Left lobe of liver (tissue), 2 donors: Measurements from ENCODE around the gene URM1. TPM values are rescaled to one million over a fixed set of nuclear protein-coding genes. Genes with fewer than 3 reads are reported as not detected.

Experiments
- ATAC-seq: fragments of 200-7000 bp; cut with Tn5 transposase; one replicate; pipeline ENCODE4 v1.9.1; 2020; ENCODE audit warnings: mild to moderate bottlenecking, moderate library complexity
- DNase-seq: peaks from one replicate; pipeline ENCODE4 v3.0.0-alpha.2; 2020; ENCODE audit warnings: low spot score
- total RNA-seq: library from RNA; stranded (reverse); gene quantifications from one replicate; pipeline ENCODE4 v1.2.1, GENCODE V29; 2021
- donor health status: DM: no; HTN: no; CAD: no; lungs with moderate emphysema.
- donor health status: DM: no; HTN: yes; CAD: no.

The URM1 gene
- total RNA-seq, 1 donor from 2014 or later = 24.6 TPM

DNA sequence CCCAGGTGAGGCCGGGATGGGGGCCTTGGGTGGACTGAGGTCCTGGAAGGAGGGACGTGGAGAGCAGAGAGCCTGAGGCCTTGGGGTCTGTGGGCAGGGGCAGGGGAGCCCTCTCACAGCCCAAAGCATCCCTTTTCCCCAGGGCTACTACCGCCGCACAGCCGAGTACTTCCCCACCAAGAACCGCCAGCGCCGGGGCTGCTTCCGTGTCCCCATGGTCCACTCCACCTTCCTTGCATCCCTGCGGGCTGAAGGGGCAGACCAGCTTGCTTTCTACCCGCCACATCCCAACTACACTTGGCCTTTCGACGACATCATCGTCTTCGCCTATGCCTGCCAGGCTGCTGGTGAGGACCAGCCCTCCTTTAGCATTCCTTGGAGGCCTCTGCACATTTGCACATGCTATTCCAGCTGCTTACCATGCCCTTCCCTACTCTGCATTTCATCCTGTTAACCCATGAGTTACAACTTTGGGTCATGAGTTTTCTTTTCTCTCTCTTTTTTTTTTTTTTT lies 53.1 kb downstream of the URM1 start:
- DNase-seq (no peak), ATAC-seq (no peak)

DNA sequence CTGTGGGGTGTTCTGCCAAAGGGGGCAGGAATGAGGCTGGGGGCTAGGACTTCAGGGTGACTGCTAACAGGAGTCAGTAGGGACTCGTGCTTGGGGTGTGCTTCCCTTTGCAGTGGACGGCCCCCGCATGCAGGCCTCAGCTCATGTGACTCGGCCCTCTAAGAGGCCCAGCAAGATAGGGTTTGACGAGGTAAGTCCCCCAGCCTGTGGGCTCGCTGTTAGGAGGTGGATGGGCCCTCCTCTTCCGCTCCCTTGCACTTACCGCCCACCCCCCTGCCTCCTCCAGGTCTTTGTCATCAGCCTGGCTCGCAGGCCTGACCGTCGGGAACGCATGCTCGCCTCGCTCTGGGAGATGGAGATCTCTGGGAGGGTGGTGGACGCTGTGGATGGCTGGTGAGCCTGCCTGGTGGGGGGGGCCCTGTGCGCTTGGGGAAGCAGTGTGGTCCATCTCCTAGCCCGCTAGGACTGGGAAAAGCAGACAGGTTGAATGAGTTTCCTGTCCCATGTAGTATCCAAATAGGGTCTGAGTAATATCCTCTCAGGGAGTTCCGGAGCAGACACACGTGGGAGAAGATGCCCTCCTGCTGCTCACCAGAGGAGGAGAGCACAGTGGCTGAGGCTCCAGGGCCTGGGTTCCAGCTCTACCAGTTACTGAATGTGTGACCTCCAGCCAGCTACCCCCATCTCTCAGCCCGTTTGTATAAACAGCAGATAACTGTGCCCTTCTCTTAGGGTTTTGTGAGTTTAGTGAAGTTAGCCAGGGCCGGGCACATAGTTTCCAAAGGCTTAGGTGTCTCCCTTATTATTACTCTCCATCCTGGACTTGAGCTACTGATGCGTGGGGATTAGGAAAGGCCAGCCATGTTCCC lies 57.7 kb downstream of the URM1 start:
- ATAC-seq (no peak), DNase-seq (no peak)

DNA sequence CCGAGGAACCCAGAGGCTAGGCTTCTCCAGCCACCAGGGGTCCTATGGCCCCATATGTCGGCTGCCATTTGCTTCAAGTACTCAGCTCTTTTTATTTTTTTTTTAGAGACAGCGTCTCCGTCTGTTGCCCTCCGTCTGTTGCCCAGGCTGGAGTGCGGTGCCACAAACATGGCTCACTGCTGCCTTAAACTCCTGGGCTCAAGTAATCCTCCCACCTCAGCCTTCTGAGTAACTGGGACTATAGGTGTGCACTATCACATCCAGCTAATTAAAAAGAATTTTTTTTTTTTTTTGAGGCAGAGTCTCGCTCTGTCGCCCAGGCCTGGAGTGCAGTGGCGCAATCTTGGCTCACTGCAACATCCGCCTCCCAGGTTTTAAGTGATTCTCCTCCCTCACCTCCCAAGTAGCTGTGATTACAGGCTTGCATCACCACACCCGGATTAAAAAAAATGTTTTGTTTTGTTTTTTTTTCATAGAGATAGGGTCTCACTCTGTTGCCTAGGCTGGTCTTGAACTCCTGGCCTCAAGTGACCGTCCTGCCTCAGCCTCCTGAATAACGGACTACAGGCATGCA lies 58.4 kb downstream of the URM1 start:
- DNase-seq = no peak
- no peak for ATAC-seq

DNA sequence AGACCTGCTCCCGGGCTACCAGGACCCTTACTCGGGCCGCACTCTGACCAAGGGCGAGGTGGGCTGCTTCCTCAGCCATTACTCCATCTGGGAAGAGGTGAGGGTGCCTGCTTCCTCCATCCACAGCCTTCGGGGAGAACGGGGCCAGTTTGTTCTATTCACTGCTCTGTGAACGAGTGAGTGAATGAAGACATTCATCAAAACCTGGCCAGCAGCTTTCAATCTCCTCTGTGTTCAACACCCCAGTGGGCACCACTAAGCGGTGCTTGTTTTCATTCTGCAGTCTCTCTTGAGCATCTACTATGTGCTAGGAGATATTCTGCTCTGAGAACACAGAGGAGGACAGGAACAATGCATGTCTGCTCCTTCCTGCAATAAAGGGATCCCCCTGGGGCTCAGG lies 60.0 kb downstream of the URM1 start:
- ATAC-seq = no peak
- DNase-seq = no peak

DNA sequence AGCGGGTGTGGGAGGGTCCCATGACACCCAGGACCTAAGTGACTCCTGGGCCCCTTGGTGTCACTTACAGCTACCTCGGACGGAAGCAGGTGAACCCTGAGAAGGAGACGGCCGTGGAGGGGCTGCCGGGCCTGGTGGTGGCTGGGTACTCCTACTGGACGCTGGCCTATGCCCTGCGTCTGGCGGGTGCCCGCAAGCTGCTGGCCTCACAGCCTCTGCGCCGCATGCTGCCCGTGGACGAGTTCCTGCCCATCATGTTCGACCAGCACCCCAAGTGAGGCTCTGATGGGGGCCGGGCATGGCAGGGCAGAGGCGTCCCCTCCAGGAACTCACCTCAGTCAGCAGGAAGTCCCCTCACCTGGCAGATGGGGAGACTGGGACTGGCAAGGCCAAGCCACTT lies 63.2 kb downstream of the URM1 start:
- ATAC-seq = no peak
- DNase-seq = no peak

DNA sequence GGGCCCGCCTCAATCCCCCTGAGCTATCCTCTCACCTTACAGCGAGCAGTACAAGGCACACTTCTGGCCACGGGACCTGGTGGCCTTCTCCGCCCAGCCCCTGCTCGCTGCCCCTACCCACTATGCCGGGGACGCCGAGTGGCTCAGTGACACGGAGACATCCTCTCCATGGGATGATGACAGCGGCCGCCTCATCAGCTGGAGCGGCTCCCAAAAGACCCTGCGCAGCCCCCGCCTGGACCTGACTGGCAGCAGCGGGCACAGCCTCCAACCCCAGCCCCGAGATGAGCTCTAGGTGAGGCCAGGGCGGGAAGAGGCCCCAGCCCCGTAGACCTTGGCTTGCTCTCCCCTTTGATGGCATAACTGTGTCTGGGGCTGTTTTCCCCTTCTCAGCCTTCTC lies 64.4 kb downstream of the URM1 start:
- no peak for DNase-seq
- no peak for ATAC-seq

DNA sequence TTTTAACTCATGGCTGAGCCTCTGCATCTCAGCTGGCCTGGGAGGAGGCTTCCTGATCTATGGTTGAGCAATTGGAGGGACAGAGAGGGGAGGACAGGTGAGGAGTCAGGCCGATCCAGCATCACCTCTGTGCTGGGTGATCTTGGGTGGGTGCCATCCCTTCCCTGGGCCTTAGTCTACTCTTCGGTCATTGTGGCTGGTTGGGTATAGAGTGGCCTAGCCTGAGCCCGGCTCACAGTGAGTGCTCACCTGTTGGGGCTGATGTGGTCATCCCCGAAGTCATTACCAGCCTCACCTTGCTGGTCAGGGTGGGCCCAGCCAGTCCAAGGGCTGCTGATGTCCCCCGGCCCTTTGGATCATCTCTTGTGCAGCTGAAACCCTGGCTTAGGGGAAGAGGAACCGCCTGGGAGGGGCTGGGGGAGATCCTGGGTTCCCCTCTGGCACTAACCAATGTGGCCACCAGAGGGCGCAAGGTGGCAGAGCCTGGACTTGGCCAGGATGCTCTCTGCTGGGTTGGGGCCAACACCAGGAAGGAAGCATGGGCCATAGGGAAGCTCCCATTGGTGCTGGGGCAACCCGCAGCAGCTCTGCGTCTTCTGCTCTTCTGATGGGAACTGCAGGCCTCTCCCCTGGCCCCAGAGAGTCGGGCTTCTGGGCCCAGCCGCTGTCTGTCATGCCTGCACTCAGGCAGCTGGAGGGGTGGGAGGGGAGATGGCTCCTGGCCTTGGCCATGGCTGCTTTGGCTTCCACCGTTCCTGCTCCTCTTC lies 67.4 kb downstream of the URM1 start:
- ATAC-seq (peak; percentile 99), DNase-seq (peak; percentile 85)

DNA sequence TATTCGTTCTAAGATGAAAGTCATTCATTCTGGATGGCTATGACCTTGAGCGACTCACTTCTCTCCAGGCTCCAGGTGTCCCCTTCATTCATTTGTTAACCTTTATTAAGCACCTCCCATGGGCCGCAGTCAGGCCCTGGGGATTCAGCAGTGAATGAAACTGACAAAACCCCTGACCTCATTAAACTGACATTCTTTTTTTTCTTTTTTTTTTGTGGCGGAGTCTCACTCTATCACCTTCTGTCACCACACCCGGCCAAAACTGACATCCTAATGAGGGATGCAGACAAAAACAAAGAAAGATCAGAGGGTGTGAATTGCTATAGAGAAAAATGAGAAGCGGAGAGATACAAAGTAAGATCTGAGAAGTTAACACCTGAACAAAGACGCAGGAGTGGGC lies 68.1 kb downstream of the URM1 start:
- ATAC-seq (no peak), DNase-seq (no peak)

Other genes with a start within 250 kb of the URM1 start
- gene PTGES2, start 243.6 kb upstream of the URM1 start, total RNA-seq = 35.8 TPM
- gene LCN2, start 221.9 kb upstream of the URM1 start, total RNA-seq = 2.7 TPM
- gene BBLN, start 211.1 kb upstream of the URM1 start, total RNA-seq = 20.8 TPM
- gene CIZ1, start 179.8 kb upstream of the URM1 start, total RNA-seq = 28.1 TPM
- 3.7 TPM for gene DNM1, start 168.0 kb upstream of the URM1 start, total RNA-seq
- 34.8 TPM for gene GOLGA2, start 95.4 kb upstream of the URM1 start, total RNA-seq
- 17.8 TPM for gene SWI5, start 95.1 kb upstream of the URM1 start, total RNA-seq
- 28.7 TPM for gene TRUB2, start 48.9 kb upstream of the URM1 start, total RNA-seq
- 34.2 TPM for gene COQ4, start 48.5 kb upstream of the URM1 start, total RNA-seq
- 30.3 TPM for gene SLC27A4, start 30.8 kb upstream of the URM1 start, total RNA-seq
- gene CERCAM, start 49.5 kb downstream of the URM1 start, total RNA-seq = 1.0 TPM
- 6.6 TPM for gene ODF2, start 84.6 kb downstream of the URM1 start, total RNA-seq
- gene GLE1, start 133.3 kb downstream of the URM1 start, total RNA-seq = 12.3 TPM
- gene SPTAN1, start 181.2 kb downstream of the URM1 start, total RNA-seq = 75.7 TPM